ENCODE results near the gene CTRL.
"Not testable (repeated sequence)": the region's sequence is repeated elsewhere in the genome, so short reads cannot be mapped to it uniquely, and the experiment has no call there.

Gene CTRL

GRCh38 chr16:67915496-67915769 is 16.2 kb downstream of the CTRL start:
- not testable (repeated sequence) for H3K4me3 Mint-ChIP-seq; H3K36me3 Mint-ChIP-seq; H3K9me3 Mint-ChIP-seq; H3K27ac Mint-ChIP-seq; H3K27me3 Mint-ChIP-seq; DNase-seq (ENCODE audit: low spot score in 2 of 2); ATAC-seq (ENCODE audit: low read depth)
- H3K4me1 Mint-ChIP-seq, result peaks cover 16% of the 10 kb centered on the region

GRCh38 chr16:67914758-67915495 is 16.7 kb downstream of the CTRL start:
- H3K4me1 Mint-ChIP-seq, result peaks cover 16% of the 10 kb centered on the region
- ATAC-seq (ENCODE audit: low read depth) (no peak), DNase-seq (ENCODE audit: low spot score in 2 of 2) (no peak)
- no peak overlapping the region for H3K4me3 Mint-ChIP-seq
- no peaks in the 10 kb centered on the region for H3K9me3 Mint-ChIP-seq
- no peaks in the 10 kb centered on the region for H3K27me3 Mint-ChIP-seq
- peaks cover 6% of the 10 kb centered on the region for H3K36me3 Mint-ChIP-seq
- no peak overlapping the region for H3K27ac Mint-ChIP-seq

GRCh38 chr16:67910158-67910557 is 21.5 kb downstream of the CTRL start:
- no peak for DNase-seq (ENCODE audit: low spot score in 2 of 2)
- H3K36me3 Mint-ChIP-seq, result peaks cover 14% of the 10 kb centered on the region

GRCh38 chr16:67909056-67909742 is 22.5 kb downstream of the CTRL start:
- no peak overlapping the region for H3K4me3 Mint-ChIP-seq
- no peak overlapping the region for H3K27ac Mint-ChIP-seq
- DNase-seq (ENCODE audit: low spot score in 2 of 2) (no peak), ATAC-seq (ENCODE audit: low read depth) (no peak)
- H3K27me3 Mint-ChIP-seq, result no peaks in the 10 kb centered on the region
- H3K36me3 Mint-ChIP-seq, result peaks cover 14% of the 10 kb centered on the region
- H3K9me3 Mint-ChIP-seq, result no peaks in the 10 kb centered on the region
- peaks cover 8% of the 10 kb centered on the region for H3K4me1 Mint-ChIP-seq

More at GRCh38 chr16:67910158-67910557, 21.5 kb downstream of the CTRL start:
- peak; percentile 32 for ATAC-seq (ENCODE audit: low read depth)
- Mint-ChIP-seq H3K27ac (no peak overlapping the region), H3K4me1 (peaks cover 9% of the 10 kb centered on the region), H3K9me3 (no peaks in the 10 kb centered on the region), H3K27me3 (no peaks in the 10 kb centered on the region), H3K4me3 (no peak overlapping the region)

- Mint-ChIP-seq H3K4me3 (no peak overlapping the region), H3K36me3 (peaks cover 17% of the 10 kb centered on the region), H3K27ac (no peak overlapping the region), H3K4me1 (peaks cover 8% of the 10 kb centered on the region), H3K9me3 (no peaks in the 10 kb centered on the region), H3K27me3 (no peaks in the 10 kb centered on the region)
- DNase-seq (ENCODE audit: low spot score in 2 of 2) (no peak), ATAC-seq (ENCODE audit: low read depth) (no peak)
Measured at GRCh38 chr16:67907397-67908180, 24.1 kb downstream of the CTRL start.

GRCh38 chr16:67902831-67903230 is 28.8 kb downstream of the CTRL start:
- H3K27me3 Mint-ChIP-seq, result no peaks in the 10 kb centered on the region
- H3K4me3 Mint-ChIP-seq, result no peak overlapping the region
- peaks cover 11% of the 10 kb centered on the region for H3K4me1 Mint-ChIP-seq
- ATAC-seq (ENCODE audit: low read depth) (no peak), DNase-seq (ENCODE audit: low spot score in 2 of 2) (no peak)
- H3K9me3 Mint-ChIP-seq, result no peaks in the 10 kb centered on the region
- peaks cover 9% of the 10 kb centered on the region for H3K36me3 Mint-ChIP-seq
- H3K27ac Mint-ChIP-seq, result no peak overlapping the region

- DNase-seq (ENCODE audit: low spot score in 2 of 2) (no peak), ATAC-seq (ENCODE audit: low read depth) (no peak)
- Mint-ChIP-seq H3K4me3 (no peak overlapping the region), H3K36me3 (peaks cover 7% of the 10 kb centered on the region), H3K9me3 (no peaks in the 10 kb centered on the region), H3K27me3 (no peaks in the 10 kb centered on the region), H3K27ac (no peak overlapping the region), H3K4me1 (peaks cover 13% of the 10 kb centered on the region)
Measured at GRCh38 chr16:67901734-67902133, 29.9 kb downstream of the CTRL start.

GRCh38 chr16:67897231-67897630 is 34.4 kb downstream of the CTRL start:
- no peaks in the 10 kb centered on the region for H3K9me3 Mint-ChIP-seq
- DNase-seq (ENCODE audit: low spot score in 2 of 2) (no peak), ATAC-seq (ENCODE audit: low read depth) (no peak)
- H3K27ac Mint-ChIP-seq, result no peak overlapping the region
- no peak overlapping the region for H3K4me3 Mint-ChIP-seq
- peaks cover 23% of the 10 kb centered on the region for H3K4me1 Mint-ChIP-seq
- H3K27me3 Mint-ChIP-seq, result no peaks in the 10 kb centered on the region
- no peaks in the 10 kb centered on the region for H3K36me3 Mint-ChIP-seq

- no peaks in the 10 kb centered on the region for H3K36me3 Mint-ChIP-seq
- peak overlapping the region; percentile 88 for H3K27ac Mint-ChIP-seq
- H3K4me1 Mint-ChIP-seq, result peaks cover 17% of the 10 kb centered on the region
- H3K9me3 Mint-ChIP-seq, result no peaks in the 10 kb centered on the region
- DNase-seq (ENCODE audit: low spot score in 2 of 2), result no peak
- H3K4me3 Mint-ChIP-seq, result peak overlapping the region; percentile 97
- H3K27me3 Mint-ChIP-seq, result no peaks in the 10 kb centered on the region
- ATAC-seq (ENCODE audit: low read depth), result no peak
Measured at GRCh38 chr16:67893743-67894399, 37.8 kb downstream of the CTRL start.

GRCh38 chr16:67892899-67893742 is 38.5 kb downstream of the CTRL start, which contains the start of gene PSKH1:
PSKH1 (plus strand) TSS chr16:67893254; CDS start chr16:67908750, 15,496 bp downstream.
- H3K9me3 Mint-ChIP-seq, result no peaks in the 10 kb centered on the region

GRCh38 chr16:67892375-67892774 is 39.3 kb downstream of the CTRL start:
- H3K9me3 Mint-ChIP-seq, result no peaks in the 10 kb centered on the region
- H3K36me3 Mint-ChIP-seq, result no peaks in the 10 kb centered on the region
- peak overlapping the region; percentile 56 for H3K27ac Mint-ChIP-seq
- peaks cover 17% of the 10 kb centered on the region for H3K4me1 Mint-ChIP-seq
- no peak for DNase-seq (ENCODE audit: low spot score in 2 of 2)
- peak overlapping the region; percentile 97 for H3K4me3 Mint-ChIP-seq
- no peaks in the 10 kb centered on the region for H3K27me3 Mint-ChIP-seq
- no peak for ATAC-seq (ENCODE audit: low read depth)

More at GRCh38 chr16:67892899-67893742, 38.5 kb downstream of the CTRL start, which contains the start of gene PSKH1:
- Mint-ChIP-seq H3K36me3 (no peaks in the 10 kb centered on the region), H3K4me3 (peak within 1 kb of the TSS; percentile 97), H3K4me1 (peaks cover 17% of the 10 kb centered on the region), H3K27me3 (no peaks in the 10 kb centered on the region), H3K27ac (peak within 1 kb of the TSS; percentile 88)
- ATAC-seq (ENCODE audit: low read depth) (peak; percentile 98), DNase-seq (ENCODE audit: low spot score in 2 of 2) (peak; percentile 73 to 84)

- Mint-ChIP-seq H3K4me3 (no peak overlapping the region), H3K9me3 (no peaks in the 10 kb centered on the region), H3K27me3 (no peaks in the 10 kb centered on the region), H3K36me3 (peaks cover 6% of the 10 kb centered on the region), H3K27ac (no peak overlapping the region), H3K4me1 (peaks cover 3% of the 10 kb centered on the region)
- DNase-seq (ENCODE audit: low spot score in 2 of 2) (no peak), ATAC-seq (ENCODE audit: low read depth) (no peak)
Measured at GRCh38 chr16:67888331-67888730, 43.3 kb downstream of the CTRL start.

- Mint-ChIP-seq H3K9me3 (no peaks in the 10 kb centered on the region), H3K4me1 (no peaks in the 10 kb centered on the region), H3K27me3 (no peaks in the 10 kb centered on the region), H3K36me3 (peaks cover 12% of the 10 kb centered on the region), H3K27ac (no peak overlapping the region), H3K4me3 (no peak overlapping the region)
- ATAC-seq (ENCODE audit: low read depth) (no peak), DNase-seq (ENCODE audit: low spot score in 2 of 2) (no peak)
Measured at GRCh38 chr16:67886387-67886786, 45.3 kb downstream of the CTRL start.
